SK-N-MC (cell line): ENCODE measurements around the gene TAAR9.

Experiments
- EZH2 ChIP-seq: fragments of 200-600 bp; sonication (generic); IDR thresholded peaks from one replicate; pipeline ENCODE4 v1.6.1; 2017; ENCODE audit warnings: antibody characterized with exemption
- POLR2AphosphoS5 ChIP-seq: IDR thresholded peaks from 2 replicates; pipeline ENCODE4 v1.6.1; 2012; ENCODE audit warnings: mild to moderate bottlenecking, low read depth, low read length, borderline replicate concordance

DNA sequence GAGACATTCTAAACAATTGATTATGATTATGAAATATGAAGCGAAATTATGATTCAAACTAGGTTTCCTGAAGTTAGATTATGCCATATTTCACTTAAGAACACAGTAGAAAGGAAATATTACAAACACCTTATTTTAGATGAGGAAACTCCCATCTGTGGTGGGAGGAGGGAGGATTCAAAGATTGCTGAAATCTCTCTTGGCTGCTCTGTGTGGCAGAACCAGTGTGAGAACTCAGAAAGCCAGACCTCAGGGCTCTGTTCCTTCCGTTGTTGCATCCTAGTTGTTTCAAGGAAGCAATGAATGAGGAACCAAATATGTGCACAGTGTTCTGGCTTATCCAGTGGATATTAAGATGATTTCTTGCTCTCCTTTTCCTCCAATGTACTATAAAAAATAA is 49.3 kb downstream of the TAAR9 start:
- no peak for TF ChIP-seq EZH2
- TF ChIP-seq POLR2AphosphoS5 = no peak
